ENCODE results near the gene SGSH. TPM values are rescaled to one million over a fixed set of nuclear protein-coding genes. Genes with fewer than 3 reads are reported as not detected.
A peak's percentile ranks its signal among the peaks of the same experiment; 100 is the strongest.

SGSH gene
- 10 to 100 TPM; 11.4 to 31.6 (median 12.9) TPM for total RNA-seq
- 10 to 100 TPM in 1 of 3 donors, 1 to 10 TPM in 2; 3.6 to 37.0 (median 6.7) TPM for polyA plus RNA-seq

- DNase-seq: peak; percentile 93
- WGBS, 2 donors: 1% methylated on average over 77 of the region's 77 CpGs
- H3K9me3 ChIP-seq: no peaks in the 10 kb centered on the region
- intact Hi-C loops (cut with DNase I): loop anchor here (2.0 to 5.0 kb wide), 3 partner anchors 42 to 118 kb away; partner anchors contain the start of genes EIF4A3, GAA and RNF213
- H3K4me3 ChIP-seq: peak within 1 kb of the TSS; percentile 83 to 100 (median 96)
- TF ChIP-seq CTCF (IDR thresholded peaks at IDR 0.05) (no peak), EP300 (IDR thresholded peaks at IDR 0.05) (no peak), POLR2A (IDR thresholded peaks at IDR 0.05) (no peak), POLR2AphosphoS5 (IDR thresholded peaks at IDR 0.05) (peak in 2 of 4 donors; percentile 18 to 45)
- no peaks in the 10 kb centered on the region for H3K27me3 ChIP-seq
- peaks cover 0 to 26% (median 21%) of the 10 kb centered on the region in 4 donors for H3K4me1 ChIP-seq
- peaks cover 0 to 27% (median 2%) of the 10 kb centered on the region in 4 donors for H3K36me3 ChIP-seq
- peak within 1 kb of the TSS; percentile 79 to 89 (median 88) for H3K27ac ChIP-seq
Observed at GRCh38 chr17:80220054-80220735, at the start of gene SGSH, which contains the start of gene SLC26A11. Gene SGSH (minus strand): TSS chr17:80220333. CDS start chr17:80220313, 20 bp downstream. Gene SLC26A11 (plus strand): TSS chr17:80220427. CDS start chr17:80221561, 1,134 bp downstream.

GRCh38 chr17:80269405-80269807, 49.3 kb upstream of the SGSH start:
- Histone ChIP-seq H3K4me3 (no peak overlapping the region), H3K4me1 (peaks cover 0 to 4% (median 3%) of the 10 kb centered on the region in 4 donors), H3K36me3 (peaks cover 0 to 63% (median 13%) of the 10 kb centered on the region in 4 donors), H3K9me3 (no peaks in the 10 kb centered on the region), H3K27ac (no peak overlapping the region), H3K27me3 (no peaks in the 10 kb centered on the region)
- no peak for DNase-seq
- no peak for TF ChIP-seq EP300 (IDR thresholded peaks at IDR 0.05)
- no peak for TF ChIP-seq POLR2AphosphoS5 (IDR thresholded peaks at IDR 0.05)
- TF ChIP-seq POLR2A (IDR thresholded peaks at IDR 0.05): no peak
- no peak for TF ChIP-seq CTCF (IDR thresholded peaks at IDR 0.05)
- intact Hi-C loops (cut with DNase I): no loop called here
- WGBS, 2 donors: 90 to 92% methylated on average over 2 of the region's 2 CpGs

- Histone ChIP-seq H3K9me3 (no peaks in the 10 kb centered on the region), H3K36me3 (peaks cover 0 to 54% (median 9%) of the 10 kb centered on the region in 4 donors), H3K27ac (no peak overlapping the region), H3K4me3 (no peak overlapping the region), H3K27me3 (no peaks in the 10 kb centered on the region), H3K4me1 (peaks cover 0 to 14% (median 13%) of the 10 kb centered on the region in 4 donors)
- 83 to 86% methylated on average over 4 of the region's 4 CpGs for WGBS, 2 donors
- no peak for DNase-seq
- intact Hi-C loops (cut with DNase I): no loop called here
- TF ChIP-seq EP300 (IDR thresholded peaks at IDR 0.05) (no peak), POLR2AphosphoS5 (IDR thresholded peaks at IDR 0.05) (no peak), POLR2A (IDR thresholded peaks at IDR 0.05) (no peak), CTCF (IDR thresholded peaks at IDR 0.05) (no peak)
Observed at GRCh38 chr17:80268427-80268826, 48.3 kb upstream of the SGSH start.

GRCh38 chr17:80267391-80267790, 47.3 kb upstream of the SGSH start:
- Histone ChIP-seq H3K4me1 (peaks cover 0 to 24% (median 23%) of the 10 kb centered on the region in 4 donors), H3K27me3 (no peaks in the 10 kb centered on the region), H3K4me3 (no peak overlapping the region), H3K9me3 (no peaks in the 10 kb centered on the region), H3K27ac (no peak overlapping the region), H3K36me3 (peaks cover 0 to 48% (median 8%) of the 10 kb centered on the region in 4 donors)
- intact Hi-C loops (cut with DNase I): no loop called here
- TF ChIP-seq CTCF (IDR thresholded peaks at IDR 0.05) (no peak), EP300 (IDR thresholded peaks at IDR 0.05) (no peak)
- WGBS, 2 donors: 96 to 98% methylated on average over 6 of the region's 6 CpGs
- DNase-seq: no peak

All from sigmoid colon (tissue), 7 donors.